GM19193 (cell line): ENCODE measurements around the gene CRACR2B.

Experiments
- POLR2A ChIP-seq: IDR thresholded peaks from 4 replicates; pipeline ENCODE4 v1.6.1; 2011; ENCODE audit not compliant: insufficient read depth, insufficient read length; ENCODE audit errors: extremely low read depth

The CRACR2B gene

DNA sequence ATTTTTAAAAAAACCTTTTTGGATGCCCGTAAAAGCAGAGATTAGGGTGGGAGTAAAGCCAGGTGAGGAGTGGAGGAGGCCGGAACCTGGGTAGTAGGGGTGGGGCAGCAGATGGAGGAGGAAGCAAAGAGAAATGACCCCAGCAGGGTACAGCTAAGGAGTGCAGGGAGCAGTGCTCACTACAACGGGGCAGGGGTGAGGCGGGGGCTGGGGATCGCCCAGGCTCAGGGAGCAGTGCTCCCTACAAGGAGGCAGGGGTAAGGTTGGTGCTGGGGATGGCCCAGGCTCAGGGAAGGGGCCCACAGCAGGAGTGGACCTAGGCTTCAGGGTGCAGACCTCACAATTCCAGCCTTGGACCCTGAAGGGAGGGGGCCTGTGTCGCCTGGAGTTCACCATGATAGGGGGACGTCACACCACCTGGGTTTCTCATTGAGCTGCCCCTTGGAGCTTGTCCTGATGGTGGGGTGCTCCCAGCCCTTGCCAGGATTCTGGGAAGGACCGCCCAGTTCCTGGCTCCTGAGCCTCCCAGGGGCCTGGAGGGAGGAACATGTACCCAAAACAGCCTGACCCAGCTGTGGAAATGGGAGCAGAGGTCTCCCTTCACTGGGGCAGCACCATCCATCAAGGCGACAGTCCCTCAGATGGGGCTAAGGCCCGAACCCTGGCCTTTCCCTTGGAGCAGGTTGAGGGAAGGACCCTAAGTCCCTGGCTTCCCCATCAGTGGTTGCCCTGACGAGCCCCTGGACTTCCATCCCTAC is 11.9 kb upstream of the CRACR2B start:
- no peak for TF ChIP-seq POLR2A

DNA sequence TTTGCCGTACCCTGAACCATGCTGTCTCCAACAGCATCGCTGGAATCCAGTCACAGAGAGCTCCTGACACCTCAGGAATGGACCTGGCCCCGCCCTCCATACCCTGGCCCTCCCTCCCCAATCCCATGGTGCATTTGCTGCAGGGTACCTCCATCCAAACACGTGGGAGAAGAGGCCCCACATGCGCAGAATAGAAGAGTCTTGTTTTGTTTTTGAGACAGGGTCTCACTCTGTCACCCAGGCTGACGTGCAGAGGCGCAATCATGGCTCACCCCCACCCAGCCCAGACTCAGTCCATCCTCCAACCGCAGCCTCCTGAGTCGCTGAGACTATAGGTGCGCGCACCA is 11.3 kb upstream of the CRACR2B start:
- TF ChIP-seq POLR2A, result no peak

DNA sequence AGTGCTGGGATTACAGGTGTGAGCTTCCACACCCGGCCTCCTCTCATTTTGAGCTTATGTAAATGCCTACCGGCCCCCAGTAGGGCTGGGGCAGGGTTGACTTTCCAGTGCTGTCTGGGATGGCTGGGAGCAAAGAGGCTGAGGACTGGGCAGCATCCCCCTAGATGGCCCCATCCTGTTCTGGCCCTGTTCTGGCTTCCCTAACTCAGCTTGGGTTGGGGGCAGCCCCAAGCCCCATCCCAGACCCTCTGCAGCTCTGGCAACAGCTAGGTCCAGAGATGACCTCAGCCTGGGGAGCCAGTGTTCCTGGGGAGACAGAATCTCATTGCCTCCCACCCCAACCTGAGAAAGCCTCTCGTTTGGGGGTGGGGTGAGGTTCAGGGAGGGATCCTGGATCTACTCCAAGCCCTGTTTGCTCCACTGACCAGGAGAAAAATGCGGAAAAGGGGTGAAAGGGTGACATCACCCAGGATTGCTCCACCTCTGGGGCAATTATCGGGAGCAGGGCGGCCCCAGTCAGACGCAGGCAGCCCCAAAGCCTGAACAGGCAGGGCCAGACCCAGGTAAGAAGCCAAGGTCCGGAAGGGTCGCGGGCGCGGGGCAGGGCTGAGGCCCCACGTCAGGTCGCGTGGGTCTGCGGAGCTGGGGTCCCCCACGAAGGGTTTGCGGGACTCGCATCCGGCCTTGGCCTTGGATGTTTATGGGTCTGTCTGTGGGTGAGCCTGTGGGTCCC is 9.2 kb upstream of the CRACR2B start, which contains the start of gene PNPLA2:
TSS of gene PNPLA2 (plus strand) at position 519 of the 733 bp plus-strand sequence. CDS start 805 bp downstream, outside the sequence.
- no peak for TF ChIP-seq POLR2A

DNA sequence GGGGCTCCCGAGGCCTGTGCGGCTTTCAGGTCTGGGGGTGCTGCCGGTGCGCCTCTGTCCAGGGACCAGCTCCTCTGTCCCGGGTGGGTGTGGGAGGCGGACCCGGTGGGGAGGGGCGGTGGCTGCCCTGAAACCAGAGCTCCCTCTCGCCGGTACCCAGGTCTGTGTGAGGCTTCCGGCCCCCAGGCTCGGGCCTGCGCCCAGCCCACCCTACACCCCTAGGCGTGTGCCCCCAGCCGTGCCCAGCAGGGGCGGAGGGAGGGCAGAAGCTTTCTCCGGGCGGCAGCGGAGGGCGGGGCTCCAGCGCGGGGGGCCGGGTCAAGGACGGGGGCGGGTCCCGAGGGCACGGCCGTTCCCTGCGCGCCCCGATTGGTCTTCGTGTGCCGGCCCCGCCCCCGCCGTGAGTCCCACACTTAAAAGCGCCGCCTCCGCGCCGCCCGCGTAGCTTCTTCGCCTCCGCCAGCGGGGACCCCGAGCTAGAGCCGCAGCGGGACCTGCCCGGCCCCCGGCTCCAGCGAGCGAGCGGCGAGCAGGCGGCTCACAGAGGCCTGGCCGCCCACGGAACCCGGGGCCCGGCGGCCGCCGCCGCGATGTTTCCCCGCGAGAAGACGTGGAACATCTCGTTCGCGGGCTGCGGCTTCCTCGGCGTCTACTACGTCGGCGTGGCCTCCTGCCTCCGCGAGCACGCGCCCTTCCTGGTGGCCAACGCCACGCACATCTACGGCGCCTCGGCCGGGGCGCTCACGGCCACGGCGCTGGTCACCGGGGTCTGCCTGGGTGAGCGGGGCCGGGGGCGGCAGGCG is 8.4 kb upstream of the CRACR2B start:
- TF ChIP-seq POLR2A, result peak; percentile 94

DNA sequence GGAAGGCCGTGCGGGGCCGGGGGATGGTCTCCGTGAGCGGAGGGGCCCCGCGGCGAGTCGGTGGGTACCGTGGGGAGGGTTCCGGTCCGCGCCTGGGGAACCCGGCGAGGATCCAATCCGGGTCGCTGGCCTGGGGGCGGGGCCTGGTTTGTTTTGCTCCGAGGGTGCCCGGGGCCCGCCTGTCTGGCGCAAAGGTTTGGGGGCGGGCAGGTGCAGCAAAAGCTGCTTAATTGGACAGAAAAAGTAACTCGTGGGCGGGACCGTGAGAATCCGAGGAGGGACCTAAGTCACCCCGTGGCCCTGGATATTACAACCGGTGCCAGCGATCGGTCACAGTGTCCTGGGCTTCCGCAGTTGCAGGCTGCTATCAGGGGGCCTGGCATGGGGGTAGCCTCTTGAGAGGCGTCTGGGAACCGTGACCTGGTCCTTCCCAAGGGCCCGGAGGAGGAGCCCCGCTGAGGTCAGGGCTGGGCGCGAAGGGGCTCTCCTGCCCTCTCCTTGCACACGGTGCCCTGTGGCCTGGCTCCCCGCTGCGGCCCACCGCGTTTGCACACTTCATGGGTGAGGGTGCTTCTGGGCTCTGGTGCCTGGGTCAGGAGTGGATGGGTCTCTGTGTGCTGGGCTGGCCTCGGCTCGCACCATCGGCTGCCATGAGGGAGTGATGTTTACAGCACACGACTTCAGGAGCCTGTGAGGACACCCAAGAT is 7.6 kb upstream of the CRACR2B start:
- TF ChIP-seq POLR2A, result peak; percentile 15

DNA sequence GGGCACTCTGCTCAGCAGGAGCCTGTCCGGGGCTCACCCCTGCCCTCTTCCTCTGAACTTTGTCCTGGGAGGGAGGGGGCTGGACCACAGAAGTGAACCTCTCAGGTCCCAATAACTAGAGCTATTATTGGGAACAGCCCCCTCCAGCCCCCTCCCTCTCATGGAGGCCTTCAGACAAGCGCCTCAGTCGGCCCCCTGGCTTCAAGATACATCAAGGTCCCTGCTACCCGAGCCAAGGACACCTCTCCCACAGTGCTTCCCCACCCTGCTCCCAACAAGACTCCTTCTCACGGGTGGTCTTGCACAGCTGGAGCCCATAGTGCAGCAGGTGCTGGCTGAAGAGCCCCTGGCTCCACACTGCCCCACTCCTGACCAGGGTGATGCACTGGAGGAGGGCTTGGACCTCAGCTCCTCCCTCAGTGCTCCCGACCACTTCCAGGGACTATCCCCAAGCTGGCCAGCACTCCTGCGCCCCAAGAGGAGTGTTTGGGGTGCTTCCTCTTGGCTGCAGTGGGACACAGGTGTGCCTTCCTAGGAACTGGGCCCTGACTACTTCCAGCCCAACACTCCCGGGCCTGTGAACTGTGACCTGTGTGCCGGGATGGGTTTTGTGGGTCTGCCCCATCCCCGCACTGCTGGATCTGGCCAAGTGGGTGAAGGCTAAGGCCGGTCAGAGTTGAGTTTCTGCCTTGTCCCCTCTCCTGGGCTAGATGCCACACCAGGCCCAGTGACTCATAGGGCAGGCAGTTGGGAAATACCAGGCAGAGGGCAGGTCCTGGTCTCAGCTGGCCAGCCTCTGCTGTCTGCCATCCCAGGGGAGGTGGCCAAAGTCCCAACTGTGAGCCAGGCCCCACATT is 6.8 kb upstream of the CRACR2B start:
- no peak for TF ChIP-seq POLR2A

DNA sequence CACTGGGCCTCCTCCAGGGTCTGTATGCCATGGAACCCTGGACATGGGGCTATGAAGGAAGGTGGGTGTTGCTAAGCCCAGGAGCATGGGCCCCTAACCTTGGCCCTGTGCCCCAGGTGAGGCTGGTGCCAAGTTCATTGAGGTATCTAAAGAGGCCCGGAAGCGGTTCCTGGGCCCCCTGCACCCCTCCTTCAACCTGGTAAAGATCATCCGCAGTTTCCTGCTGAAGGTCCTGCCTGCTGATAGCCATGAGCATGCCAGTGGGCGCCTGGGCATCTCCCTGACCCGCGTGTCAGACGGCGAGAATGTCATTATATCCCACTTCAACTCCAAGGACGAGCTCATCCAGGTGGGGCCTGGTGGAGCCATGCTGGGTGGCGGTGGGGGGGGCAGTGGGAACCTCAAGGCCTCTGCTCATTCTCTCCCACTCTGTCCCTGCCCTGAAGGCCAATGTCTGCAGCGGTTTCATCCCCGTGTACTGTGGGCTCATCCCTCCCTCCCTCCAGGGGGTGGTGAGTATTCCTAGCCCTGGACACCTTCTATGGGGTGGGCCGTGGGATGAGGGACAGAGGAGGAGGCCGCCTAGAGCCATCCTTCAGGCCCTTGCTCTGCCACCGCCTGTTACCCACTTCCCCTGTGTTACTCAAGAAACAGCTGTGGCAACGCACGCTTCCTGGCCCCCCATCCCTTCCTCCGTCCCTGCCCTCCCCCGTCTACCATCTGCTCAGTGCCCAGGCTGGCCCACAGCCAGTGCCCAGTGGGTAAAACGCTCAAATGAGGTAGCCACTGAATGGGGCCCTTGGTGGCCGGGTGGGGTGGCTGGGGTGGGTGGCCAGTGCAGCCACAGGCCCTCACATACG is 6.0 kb upstream of the CRACR2B start:
- TF ChIP-seq POLR2A, result no peak

DNA sequence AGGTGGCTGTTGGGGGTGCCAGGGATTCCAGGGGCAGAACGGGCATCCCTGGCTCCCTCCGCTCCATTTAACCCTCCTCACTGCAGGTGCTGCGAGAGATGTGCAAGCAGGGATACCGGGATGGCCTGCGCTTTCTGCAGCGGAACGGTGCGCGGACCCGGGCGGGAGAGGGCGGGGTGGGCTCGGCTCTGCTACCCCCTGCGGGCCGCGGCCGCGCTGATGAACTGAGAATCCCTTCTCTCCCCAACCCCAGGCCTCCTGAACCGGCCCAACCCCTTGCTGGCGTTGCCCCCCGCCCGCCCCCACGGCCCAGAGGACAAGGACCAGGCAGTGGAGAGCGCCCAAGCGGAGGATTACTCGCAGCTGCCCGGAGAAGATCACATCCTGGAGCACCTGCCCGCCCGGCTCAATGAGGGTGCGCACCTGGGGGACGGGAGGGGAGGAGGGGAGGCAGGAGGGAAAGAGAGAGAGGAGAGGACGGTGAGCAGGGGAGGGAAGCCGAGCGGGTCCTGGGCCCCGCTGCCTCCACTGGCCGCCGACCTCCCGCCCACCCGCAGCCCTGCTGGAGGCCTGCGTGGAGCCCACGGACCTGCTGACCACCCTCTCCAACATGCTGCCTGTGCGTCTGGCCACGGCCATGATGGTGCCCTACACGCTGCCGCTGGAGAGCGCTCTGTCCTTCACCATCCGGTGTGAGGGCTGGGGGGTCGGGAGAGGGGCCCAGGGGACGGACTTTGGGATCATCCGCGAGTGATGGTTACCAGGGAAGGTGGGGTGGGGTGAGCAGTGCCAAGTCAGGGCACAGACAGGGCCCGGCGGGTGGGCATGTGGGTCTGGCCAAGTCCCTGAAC is 4.1 kb upstream of the CRACR2B start:
- TF ChIP-seq POLR2A, result no peak

DNA sequence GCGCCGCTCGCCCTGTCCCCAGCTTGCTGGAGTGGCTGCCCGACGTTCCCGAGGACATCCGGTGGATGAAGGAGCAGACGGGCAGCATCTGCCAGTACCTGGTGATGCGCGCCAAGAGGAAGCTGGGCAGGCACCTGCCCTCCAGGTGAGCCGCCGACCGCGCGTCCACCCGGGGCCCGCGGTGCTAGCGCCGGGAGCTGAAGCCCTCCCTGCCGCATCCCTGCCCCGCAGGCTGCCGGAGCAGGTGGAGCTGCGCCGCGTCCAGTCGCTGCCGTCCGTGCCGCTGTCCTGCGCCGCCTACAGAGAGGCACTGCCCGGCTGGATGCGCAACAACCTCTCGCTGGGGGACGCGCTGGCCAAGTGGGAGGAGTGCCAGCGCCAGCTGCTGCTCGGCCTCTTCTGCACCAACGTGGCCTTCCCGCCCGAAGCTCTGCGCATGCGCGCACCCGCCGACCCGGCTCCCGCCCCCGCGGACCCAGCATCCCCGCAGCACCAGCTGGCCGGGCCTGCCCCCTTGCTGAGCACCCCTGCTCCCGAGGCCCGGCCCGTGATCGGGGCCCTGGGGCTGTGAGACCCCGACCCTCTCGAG is 3.3 kb upstream of the CRACR2B start:
- no peak for TF ChIP-seq POLR2A

DNA sequence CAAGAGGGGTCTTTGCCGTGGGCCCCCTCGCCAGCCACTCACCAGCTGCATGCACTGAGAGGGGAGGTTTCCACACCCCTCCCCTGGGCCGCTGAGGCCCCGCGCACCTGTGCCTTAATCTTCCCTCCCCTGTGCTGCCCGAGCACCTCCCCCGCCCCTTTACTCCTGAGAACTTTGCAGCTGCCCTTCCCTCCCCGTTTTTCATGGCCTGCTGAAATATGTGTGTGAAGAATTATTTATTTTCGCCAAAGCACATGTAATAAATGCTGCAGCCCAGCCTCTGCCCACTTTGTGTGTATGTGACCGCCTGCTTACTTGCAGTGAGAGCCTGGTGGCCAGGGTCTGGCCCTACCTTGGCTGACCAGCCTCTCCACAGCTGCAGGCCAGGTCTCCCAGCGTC is 2.8 kb upstream of the CRACR2B start:
- no peak for TF ChIP-seq POLR2A

DNA sequence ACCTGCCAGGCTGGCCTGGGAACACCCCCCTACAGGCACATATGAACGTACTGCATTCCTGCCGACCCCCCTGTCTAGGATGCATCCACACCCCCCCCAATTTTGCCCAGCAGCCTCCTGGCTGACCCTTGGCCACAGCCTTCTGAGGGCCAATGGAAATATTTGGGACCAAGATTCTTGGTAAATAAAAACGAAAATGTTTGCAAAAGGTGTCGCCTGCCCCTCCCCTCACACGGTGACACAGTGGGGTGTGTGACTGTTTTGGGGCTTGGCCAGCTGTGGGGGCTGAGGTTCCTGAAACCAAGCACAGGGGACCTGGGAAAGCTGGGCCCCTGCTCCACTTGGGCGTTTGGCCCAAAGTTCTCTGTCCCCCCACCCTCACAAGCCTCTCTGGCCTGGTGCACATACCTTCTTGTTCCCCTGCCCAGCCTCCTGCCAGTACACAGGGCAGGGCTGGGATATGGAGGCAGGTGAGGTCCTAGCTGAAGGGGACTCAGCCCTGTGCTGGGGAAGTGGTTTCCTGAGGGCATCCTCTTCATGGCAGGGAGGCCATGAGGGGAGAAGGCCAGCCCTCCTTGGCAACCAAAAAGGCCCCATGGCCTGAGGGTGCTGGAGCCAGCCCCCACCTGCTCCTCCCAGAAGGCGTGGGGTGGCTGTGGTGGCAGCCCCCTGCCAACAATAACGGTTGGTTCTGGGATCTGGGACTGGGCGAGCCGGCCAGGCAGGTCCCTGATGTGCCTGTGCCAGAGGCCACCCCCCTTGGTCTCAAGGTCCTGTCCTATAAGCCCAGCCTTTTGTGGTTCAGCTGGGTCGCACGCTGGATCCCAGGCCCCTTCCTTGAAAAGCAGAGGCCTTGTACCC is 2.1 kb upstream of the CRACR2B start:
- no peak for TF ChIP-seq POLR2A
